Ovary (tissue), 9 donors: ENCODE results near the gene CD1D. TPM values are rescaled to one million over a fixed set of nuclear protein-coding genes. Genes with fewer than 3 reads are reported as not detected.
A peak's percentile ranks its signal among the peaks of the same experiment; 100 is the strongest.

Experiments
- DNase-seq, 5 donors: peaks; one replicate each; pipeline ENCODE4 v3.0.0-alpha.2; 2019 to 2020
- H3K27ac ChIP-seq, 2 donors: fragments of 200-600 bp; one replicate each; pipeline versions ENCODE4 v1.5.1 to v1.8.0; 2019 to 2022
- H3K27me3 ChIP-seq: fragments of 200-600 bp; one replicate; pipeline ENCODE4 v1.8.0; 2022
- H3K36me3 ChIP-seq: fragments of 200-600 bp; sonication (generic); one replicate; pipeline ENCODE4 v1.5.1; 2019
- H3K4me1 ChIP-seq: one replicate; pipeline ENCODE4 v1.8.1; 2013; ENCODE audit warnings: mild to moderate bottlenecking, moderate library complexity; ENCODE audit not compliant: insufficient read depth
- H3K4me3 ChIP-seq: fragments of 200-600 bp; sonication (generic); one replicate; pipeline ENCODE4 v1.5.1; 2017
- H3K9me3 ChIP-seq, 2 donors: fragments of 200-600 bp in 1 of 2; sonication (generic) in 1 of 2; one replicate each; pipeline versions ENCODE4 v1.5.1 to v1.8.1; 2013 to 2019; ENCODE audit warnings: mild to moderate bottlenecking in 1 of 2, moderate library complexity in 1 of 2
- EP300 ChIP-seq: sonication (generic); formaldehyde crosslinking; IDR thresholded peaks from one replicate; pipeline ENCODE4 v1.6.1; 2017; ENCODE audit warnings: antibody characterized with exemption
- POLR2A ChIP-seq: fragments of 450-650 bp; IDR thresholded peaks from one replicate; pipeline ENCODE4 v1.6.1; 2017; ENCODE audit warnings: antibody characterized with exemption, mild to moderate bottlenecking, moderate library complexity
- WGBS, 3 donors: extraction: QIAGEN DNeasy Blood & Tissue Kit in 1 of 3; methylation state at CpG; one replicate each; pipeline versions ENCODE4 v1.1.5 to v1.1.7; 2013 to 2017; 5-methylcytosine and 5-hydroxymethylcytosine counted together
- intact Hi-C, 4 donors: fragments of 100-400 bp; cut with DNase I; formaldehyde crosslinking; loops; one replicate each; pipeline versions ENCODE4 v1.11.0 to v1.15.1; 2022 to 2023
- polyA plus RNA-seq, 2 donors: library from polyadenylated mRNA; stranded (reverse); fragments of 200-250 nt in 1 of 2; fragments of 350-450 nt in 1 of 2; fragmentation: Illumina TruSeq in 1 of 2; extraction: RNeasy Lipid Tissue Mini Kit (QIAGEN cat#74804) in 1 of 2; gene quantifications; one replicate each; pipeline ENCODE4 v1.2.3, GENCODE V29; 2013 to 2014
- total RNA-seq, 7 donors: library from RNA; depleted of rRNA in 2 of 7; stranded (reverse); fragments of >200 nt in 2 of 7; fragmentation: NEBNext Ultra II Directional in 3 of 7; extraction: Animal tissue kit (Norgen Biotek cat#: 25700) in 3 of 7; gene quantifications; one replicate each; pipeline versions ENCODE4 v1.1.0 to v1.2.4, GENCODE V29; 2016 to 2023
- TF ChIP-seq, protein P1 (sequence below), 3 donors: fragments of 450-650 bp in 2 of 3; fragments of 200-600 bp in 1 of 3; IDR thresholded peaks; one replicate each; pipeline versions ENCODE4 v1.5.1 to v1.8.0; 2016 to 2022; ENCODE audit warnings: antibody characterized with exemption in 3 of 3, mild to moderate bottlenecking in 1 of 3
- donor health status: DM: no; HTN: no; CAD: no; lungs with moderate emphysema.
- donor health status: DM: no; HTN: no; CAD: no.
- donor health status: Bipolar disorder and iron deficiency.
- donor health status: DM: yes; HTN: yes; CAD: no.
- donor health status: DM: no; HTN: no; CAD: no.
- donor health status: DM: yes; HTN: yes; CAD: no.

The CD1D gene
- total and polyA plus RNA-seq, 9 donors, result 0.18 to 2.0 (median 0.69) TPM

DNA sequence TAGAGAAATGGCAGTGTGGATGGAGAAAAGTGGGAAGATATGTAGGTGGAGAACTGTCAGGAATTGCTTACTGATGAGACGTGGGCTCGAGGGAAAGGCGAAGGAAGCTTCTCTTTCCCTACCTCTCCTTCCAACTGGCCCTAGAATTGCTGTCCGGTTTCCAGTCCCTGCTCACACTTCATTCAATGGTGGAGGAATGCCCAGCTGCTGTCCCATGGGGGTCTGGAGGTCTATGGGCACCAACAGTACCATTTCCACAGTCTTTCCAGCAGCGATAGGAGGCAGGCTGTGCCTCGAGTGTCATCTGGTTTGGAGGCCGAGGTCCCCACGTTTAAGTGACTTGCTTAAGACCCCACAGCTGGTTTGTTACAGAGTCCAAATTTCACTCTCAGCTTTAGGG is 31.5 kb upstream of the CD1D start:
- Histone ChIP-seq H3K4me3 (peak overlapping the region; percentile 35), H3K27me3 (no peaks in the 10 kb centered on the region), H3K36me3 (no peaks in the 10 kb centered on the region), H3K9me3 (no peaks in the 10 kb centered on the region), H3K4me1 (peaks cover 5% of the 10 kb centered on the region), H3K27ac (peak overlapping the region in 1 of 2 donors; percentile 62)
- WGBS, 3 donors, result 4 to 21% (median 5%) methylated on average over 8 of the region's 8 CpGs
- no peak for TF ChIP-seq EP300
- intact Hi-C loops, result no loop called here
- peak in 4 of 5 donors; percentile 31 to 40 (median 39) for DNase-seq

DNA sequence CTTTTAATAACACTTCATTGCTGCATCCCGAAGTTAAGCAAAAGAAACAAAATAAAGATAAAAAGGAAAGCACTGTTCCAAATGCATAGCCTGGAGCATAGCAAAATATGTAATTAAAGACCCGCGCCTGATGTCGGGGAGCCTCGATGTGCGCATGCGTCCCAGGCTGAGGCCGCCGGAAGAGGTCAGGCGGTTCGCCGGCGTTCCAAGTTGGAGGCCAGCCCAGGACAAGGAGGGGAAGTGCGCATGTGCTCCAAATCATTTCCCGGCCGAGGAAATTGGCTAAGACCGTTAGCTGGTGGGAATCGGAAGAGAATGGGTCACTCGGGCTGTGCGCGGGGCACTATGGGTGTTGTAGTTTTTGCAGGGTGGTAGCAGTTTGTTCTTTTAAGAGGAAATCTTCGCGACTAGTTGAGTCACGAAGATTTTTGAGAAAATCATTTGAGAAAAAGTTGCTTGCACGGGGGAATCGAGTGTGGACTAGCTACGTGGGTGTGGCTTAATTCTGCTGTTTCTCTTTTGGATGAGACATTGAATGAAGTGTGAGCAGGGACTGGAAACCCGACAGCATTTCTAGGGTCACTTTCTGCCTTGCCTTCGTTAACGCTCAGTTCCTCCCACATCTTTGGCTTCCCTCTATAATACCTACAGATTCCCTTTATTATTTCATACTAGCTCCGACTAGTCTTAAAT is 31.0 kb upstream of the CD1D start:
- peak overlapping the region in 1 of 2 donors; percentile 62 for H3K27ac ChIP-seq
- peak overlapping the region; percentile 35 for H3K4me3 ChIP-seq
- no peaks in the 10 kb centered on the region for H3K36me3 ChIP-seq
- no peaks in the 10 kb centered on the region for H3K9me3 ChIP-seq
- peak; percentile 97 for TF ChIP-seq EP300
- TF ChIP-seq POLR2A, result no peak
- no peaks in the 10 kb centered on the region for H3K27me3 ChIP-seq
- 3 to 5% (median 5%) methylated on average over 31 of the region's 31 CpGs for WGBS, 3 donors
- H3K4me1 ChIP-seq, result peaks cover 5% of the 10 kb centered on the region
- DNase-seq, result peak; percentile 95 to 98 (median 97)
- intact Hi-C loops, result no loop called here

DNA sequence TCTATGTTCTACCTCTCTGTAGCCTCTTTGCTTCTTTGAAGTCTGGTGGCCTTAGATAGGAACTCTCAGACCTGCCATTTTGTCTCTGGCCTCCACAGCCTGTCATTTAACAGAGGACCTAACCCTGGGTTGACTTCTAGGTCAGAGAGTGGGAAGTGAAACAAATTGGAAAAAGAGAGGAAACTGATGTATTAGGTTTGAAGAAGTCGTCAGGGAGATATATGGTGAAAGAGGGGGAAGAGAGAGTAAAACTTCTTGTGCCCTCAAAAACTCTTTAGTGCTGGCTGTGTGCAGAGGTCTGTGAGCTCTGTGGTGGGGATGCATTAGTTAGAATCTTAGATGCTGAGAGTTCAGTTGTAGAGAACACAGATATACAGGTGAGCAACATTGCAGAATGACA is 30.2 kb upstream of the CD1D start:
- 64 to 87% (median 85%) methylated on average over 1 of the region's 1 CpG for WGBS, 3 donors
- intact Hi-C loops, result no loop called here
- Histone ChIP-seq H3K27me3 (no peaks in the 10 kb centered on the region), H3K9me3 (no peaks in the 10 kb centered on the region), H3K36me3 (no peaks in the 10 kb centered on the region), H3K4me3 (no peak overlapping the region), H3K27ac (no peak overlapping the region), H3K4me1 (peaks cover 3% of the 10 kb centered on the region)
- no peak for DNase-seq
- TF ChIP-seq, protein P1, sequence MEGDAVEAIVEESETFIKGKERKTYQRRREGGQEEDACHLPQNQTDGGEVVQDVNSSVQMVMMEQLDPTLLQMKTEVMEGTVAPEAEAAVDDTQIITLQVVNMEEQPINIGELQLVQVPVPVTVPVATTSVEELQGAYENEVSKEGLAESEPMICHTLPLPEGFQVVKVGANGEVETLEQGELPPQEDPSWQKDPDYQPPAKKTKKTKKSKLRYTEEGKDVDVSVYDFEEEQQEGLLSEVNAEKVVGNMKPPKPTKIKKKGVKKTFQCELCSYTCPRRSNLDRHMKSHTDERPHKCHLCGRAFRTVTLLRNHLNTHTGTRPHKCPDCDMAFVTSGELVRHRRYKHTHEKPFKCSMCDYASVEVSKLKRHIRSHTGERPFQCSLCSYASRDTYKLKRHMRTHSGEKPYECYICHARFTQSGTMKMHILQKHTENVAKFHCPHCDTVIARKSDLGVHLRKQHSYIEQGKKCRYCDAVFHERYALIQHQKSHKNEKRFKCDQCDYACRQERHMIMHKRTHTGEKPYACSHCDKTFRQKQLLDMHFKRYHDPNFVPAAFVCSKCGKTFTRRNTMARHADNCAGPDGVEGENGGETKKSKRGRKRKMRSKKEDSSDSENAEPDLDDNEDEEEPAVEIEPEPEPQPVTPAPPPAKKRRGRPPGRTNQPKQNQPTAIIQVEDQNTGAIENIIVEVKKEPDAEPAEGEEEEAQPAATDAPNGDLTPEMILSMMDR (IDR thresholded peaks at IDR 0.05), result no peak
- TF ChIP-seq EP300, result no peak
- no peak for TF ChIP-seq POLR2A

DNA sequence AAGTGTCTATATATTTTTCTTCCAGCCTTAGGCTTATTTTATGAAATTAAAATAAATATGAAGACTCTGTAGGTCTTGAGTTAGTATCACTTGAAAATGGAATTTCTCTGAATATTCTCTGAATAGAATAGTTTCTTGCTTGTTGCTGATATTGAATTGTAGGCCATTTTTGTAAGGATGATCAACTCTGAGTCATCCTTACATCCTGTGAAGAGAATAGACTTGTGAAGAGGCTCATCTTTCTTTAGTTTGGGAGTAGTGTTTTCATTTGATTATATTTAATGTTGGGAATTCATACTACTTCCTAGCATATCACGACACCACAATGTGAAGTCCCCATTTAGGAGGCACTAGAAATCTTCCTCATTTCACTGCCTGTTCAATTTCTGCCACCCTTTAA is 27.5 kb upstream of the CD1D start:
- Histone ChIP-seq H3K4me1 (peaks cover 3% of the 10 kb centered on the region), H3K9me3 (no peaks in the 10 kb centered on the region), H3K36me3 (no peaks in the 10 kb centered on the region), H3K27me3 (no peaks in the 10 kb centered on the region), H3K4me3 (no peak overlapping the region), H3K27ac (no peak overlapping the region)
- WGBS, 3 donors, result 77 to 92% (median 86%) methylated on average over 1 of the region's 1 CpG
- no peak for DNase-seq
- TF ChIP-seq, protein P1 (IDR thresholded peaks at IDR 0.05), result no peak
- TF ChIP-seq POLR2A (no peak), EP300 (no peak)
- intact Hi-C loops, result no loop called here

DNA sequence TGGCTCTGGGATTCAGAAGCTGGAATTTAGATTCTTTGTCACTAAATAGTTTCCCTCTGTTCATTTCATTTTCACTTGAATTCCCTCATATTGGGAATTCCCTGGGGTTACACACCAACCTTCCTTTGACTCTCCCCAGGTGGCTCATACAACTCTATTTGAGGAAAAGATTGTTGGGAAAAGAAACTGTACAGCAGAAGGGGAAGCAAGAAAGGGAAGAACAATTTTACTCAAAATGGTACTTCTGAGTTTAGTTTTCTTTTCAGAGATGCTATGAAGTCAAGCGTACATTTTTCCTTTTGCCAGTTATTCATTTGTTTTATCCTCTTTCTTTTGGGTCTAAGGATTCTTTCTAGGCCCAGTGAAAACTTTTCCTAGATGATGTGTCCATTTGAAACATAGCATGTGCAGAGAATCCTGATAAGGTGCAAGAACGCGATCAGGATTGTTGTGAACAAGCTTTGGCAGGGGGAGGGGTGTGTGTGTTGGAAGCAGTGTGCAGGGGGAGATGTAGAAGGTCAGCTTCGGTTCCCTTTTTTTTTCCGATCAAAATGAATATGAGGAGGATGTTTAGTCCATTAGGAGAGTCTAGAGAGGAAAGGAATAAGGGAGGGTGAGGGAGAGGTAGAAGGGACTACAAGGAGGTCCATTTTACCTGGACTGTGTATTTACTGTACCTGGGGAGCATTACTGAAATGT is 26.8 kb upstream of the CD1D start:
- DNase-seq, result no peak
- H3K27ac ChIP-seq, result no peak overlapping the region
- no peaks in the 10 kb centered on the region for H3K27me3 ChIP-seq
- 47 to 64% (median 48%) methylated on average over 5 of the region's 5 CpGs for WGBS, 3 donors
- intact Hi-C loops, result no loop called here
- H3K4me1 ChIP-seq, result peaks cover 3% of the 10 kb centered on the region
- no peaks in the 10 kb centered on the region for H3K9me3 ChIP-seq
- no peak overlapping the region for H3K4me3 ChIP-seq
- no peak for TF ChIP-seq POLR2A
- TF ChIP-seq EP300, result no peak
- TF ChIP-seq, protein P1 (IDR thresholded peaks at IDR 0.05), result no peak
- no peaks in the 10 kb centered on the region for H3K36me3 ChIP-seq
